CD4-positive, CD25-positive, alpha-beta regulatory T cell (primary cell): ENCODE data around the gene RAB3C. TPM values are rescaled to one million over a fixed set of nuclear protein-coding genes. Genes with fewer than 3 reads are reported as not detected.
"Not testable (repeated sequence)": the region's sequence is repeated elsewhere in the genome, so short reads cannot be mapped to it uniquely, and the experiment has no call there.

Experiments used
- ATAC-seq, 2 donors: fragments of 150-1000 bp; cut with Tn5 transposase; one replicate each; pipeline ENCODE4 v1.10.0; 2021; ENCODE audit warnings: low read depth in 2 of 2, moderate number of reproducible peaks in 2 of 2, moderate library complexity in 1 of 2
- DNase-seq, 3 donors: peaks; one replicate each; pipeline versions ENCODE4 v3.0.0 to v3.0.0-alpha.2; 2012 to 2022; ENCODE audit warnings: mixed read lengths in 1 of 3
- H3K27ac ChIP-seq: one replicate; pipeline ENCODE4 v1.7.0; 2013; ENCODE audit warnings: mild to moderate bottlenecking, low read length; ENCODE audit not compliant: insufficient read depth, poor library complexity, severe bottlenecking
- H3K27me3 ChIP-seq: one replicate; pipeline ENCODE4 v1.7.0; 2013; ENCODE audit warnings: low read length; ENCODE audit not compliant: control insufficient read depth, insufficient read depth
- H3K36me3 ChIP-seq: one replicate; pipeline ENCODE4 v1.7.0; 2013; ENCODE audit warnings: mild to moderate bottlenecking, low read length, moderate library complexity; ENCODE audit not compliant: control insufficient read depth, insufficient read depth
- H3K4me1 ChIP-seq: 2 replicates; pipeline ENCODE4 v1.7.0; 2013; ENCODE audit warnings: mild to moderate bottlenecking, low read length; ENCODE audit not compliant: insufficient read depth, control insufficient read depth, poor library complexity, severe bottlenecking
- H3K4me3 ChIP-seq: one replicate; pipeline ENCODE4 v1.7.0; 2013; ENCODE audit warnings: low read depth, mild to moderate bottlenecking, low read length, moderate library complexity
- H3K9me3 ChIP-seq, 2 experiments: 1 replicate in 1 of 2; 2 replicates in 1 of 2; pipeline ENCODE4 v1.7.0; 2013; ENCODE audit warnings: low read length in 2 of 2, mild to moderate bottlenecking in 1 of 2, moderate library complexity in 1 of 2; ENCODE audit not compliant: control insufficient read depth in 2 of 2
- H3K27ac Mint-ChIP-seq, 3 donors: one replicate each; pipeline ENCODE4 v1.8.0; 2020 to 2022; ENCODE audit warnings: mild to moderate bottlenecking in 3 of 3, mixed read lengths in 3 of 3, moderate library complexity in 2 of 3
- H3K27me3 Mint-ChIP-seq: one replicate; pipeline ENCODE4 v1.8.0; 2022; ENCODE audit warnings: mild to moderate bottlenecking, mixed read lengths
- H3K36me3 Mint-ChIP-seq: one replicate; pipeline ENCODE4 v1.8.0; 2020; ENCODE audit warnings: mixed read lengths
- H3K4me1 Mint-ChIP-seq, 4 donors: one replicate each; pipeline ENCODE4 v1.8.0; 2020 to 2022; ENCODE audit warnings: mixed read lengths in 4 of 4, mild to moderate bottlenecking in 1 of 4
- H3K4me3 Mint-ChIP-seq, 4 donors: one replicate each; pipeline ENCODE4 v1.8.0; 2020 to 2022; ENCODE audit warnings: mild to moderate bottlenecking in 4 of 4, mixed read lengths in 4 of 4, moderate library complexity in 3 of 4
- H3K9me3 Mint-ChIP-seq, 7 donors: one replicate each; pipeline ENCODE4 v1.8.0; 2020 to 2022; ENCODE audit warnings: mixed read lengths in 7 of 7, mild to moderate bottlenecking in 3 of 7, moderate library complexity in 2 of 7
- polyA plus RNA-seq, 4 donors: library from polyadenylated mRNA; unstranded; fragments of 300-500 nt; fragmentation: Illumina TruSeq; gene quantifications; one replicate each; pipeline ENCODE4 v1.2.3, GENCODE V29; 2021
- total RNA-seq: library from RNA; stranded (reverse); gene quantifications from one replicate; pipeline ENCODE4 v1.2.3, GENCODE V29; 2022

Gene RAB3C
- total and polyA plus RNA-seq, 5 donors from 2014 or later, result not detected

GRCh38 chr5:58681943-58682342, 99.1 kb downstream of the RAB3C start:
- H3K9me3 ChIP-seq, result no peaks in the 10 kb centered on the region
- no peaks in the 10 kb centered on the region for H3K36me3 Mint-ChIP-seq
- no peaks in the 10 kb centered on the region for H3K27me3 ChIP-seq
- ATAC-seq (no peak), DNase-seq (no peak)
- H3K36me3 ChIP-seq, result no peaks in the 10 kb centered on the region
- H3K27me3 Mint-ChIP-seq, result no peaks in the 10 kb centered on the region
- H3K4me1 Mint-ChIP-seq, result no peaks in the 10 kb centered on the region
- H3K27ac Mint-ChIP-seq, result no peak overlapping the region
- H3K4me1 ChIP-seq, result no peaks in the 10 kb centered on the region
- peaks cover 0 to 2% (median 0%) of the 10 kb centered on the region in 7 donors for H3K9me3 Mint-ChIP-seq
- H3K4me3 ChIP-seq, result no peak overlapping the region
- no peak overlapping the region for H3K4me3 Mint-ChIP-seq
- no peak overlapping the region for H3K27ac ChIP-seq

GRCh38 chr5:58683567-58683966, 100.7 kb downstream of the RAB3C start:
- no peaks in the 10 kb centered on the region for H3K27me3 ChIP-seq
- H3K27ac ChIP-seq, result no peak overlapping the region
- Mint-ChIP-seq H3K9me3 (peaks cover 0 to 2% (median 0%) of the 10 kb centered on the region in 7 donors), H3K27ac (no peak overlapping the region), H3K36me3 (no peaks in the 10 kb centered on the region), H3K4me3 (no peak overlapping the region), H3K27me3 (no peaks in the 10 kb centered on the region), H3K4me1 (no peaks in the 10 kb centered on the region)
- no peak for ATAC-seq
- DNase-seq, result no peak
- no peaks in the 10 kb centered on the region for H3K36me3 ChIP-seq
- H3K4me3 ChIP-seq, result no peak overlapping the region
- no peaks in the 10 kb centered on the region for H3K9me3 ChIP-seq
- no peaks in the 10 kb centered on the region for H3K4me1 ChIP-seq

- H3K27me3 ChIP-seq, result no peaks in the 10 kb centered on the region
- Mint-ChIP-seq H3K4me3 (no peak overlapping the region), H3K27me3 (no peaks in the 10 kb centered on the region), H3K9me3 (no peaks in the 10 kb centered on the region), H3K36me3 (no peaks in the 10 kb centered on the region), H3K27ac (no peak overlapping the region), H3K4me1 (no peaks in the 10 kb centered on the region)
- no peak overlapping the region for H3K27ac ChIP-seq
- no peaks in the 10 kb centered on the region for H3K4me1 ChIP-seq
- H3K9me3 ChIP-seq, result no peaks in the 10 kb centered on the region
- no peak for DNase-seq
- no peak for ATAC-seq
- no peak overlapping the region for H3K4me3 ChIP-seq
- no peaks in the 10 kb centered on the region for H3K36me3 ChIP-seq
These were observed 104.2 kb downstream of the RAB3C start for GRCh38 chr5:58687079-58687478.

- Histone ChIP-seq H3K27me3 (no peaks in the 10 kb centered on the region), H3K36me3 (no peaks in the 10 kb centered on the region), H3K9me3 (no peaks in the 10 kb centered on the region), H3K4me1 (no peaks in the 10 kb centered on the region), H3K27ac (no peak overlapping the region), H3K4me3 (no peak overlapping the region)
- DNase-seq, result no peak
- H3K27ac Mint-ChIP-seq, result no peak overlapping the region
- H3K4me3 Mint-ChIP-seq, result no peak overlapping the region
- no peaks in the 10 kb centered on the region for H3K36me3 Mint-ChIP-seq
- ATAC-seq, result no peak
- H3K9me3 Mint-ChIP-seq, result no peaks in the 10 kb centered on the region
- H3K27me3 Mint-ChIP-seq, result no peaks in the 10 kb centered on the region
- no peaks in the 10 kb centered on the region for H3K4me1 Mint-ChIP-seq
These were observed 104.7 kb downstream of the RAB3C start for GRCh38 chr5:58687595-58687994.

GRCh38 chr5:58699088-58699761, 116.3 kb downstream of the RAB3C start:
- not testable (repeated sequence) for H3K4me3 ChIP-seq, DNase-seq, H3K27ac Mint-ChIP-seq, H3K36me3 ChIP-seq, H3K36me3 Mint-ChIP-seq, H3K27ac ChIP-seq, ATAC-seq, H3K4me1 ChIP-seq, H3K4me3 Mint-ChIP-seq, H3K27me3 Mint-ChIP-seq, H3K4me1 Mint-ChIP-seq, H3K9me3 ChIP-seq, H3K27me3 ChIP-seq
- H3K9me3 Mint-ChIP-seq, result peaks cover 5 to 15% (median 11%) of the 10 kb centered on the region in 7 donors

- no peak overlapping the region for H3K27ac ChIP-seq
- Mint-ChIP-seq H3K9me3 (peaks cover 4 to 14% (median 11%) of the 10 kb centered on the region in 7 donors), H3K4me1 (no peaks in the 10 kb centered on the region), H3K36me3 (no peaks in the 10 kb centered on the region), H3K27ac (no peak overlapping the region), H3K4me3 (no peak overlapping the region), H3K27me3 (no peaks in the 10 kb centered on the region)
- H3K9me3 ChIP-seq, result no peaks in the 10 kb centered on the region
- no peaks in the 10 kb centered on the region for H3K4me1 ChIP-seq
- H3K4me3 ChIP-seq, result no peak overlapping the region
- no peaks in the 10 kb centered on the region for H3K36me3 ChIP-seq
- no peaks in the 10 kb centered on the region for H3K27me3 ChIP-seq
- no peak for DNase-seq
- ATAC-seq, result no peak
These were observed 116.9 kb downstream of the RAB3C start for GRCh38 chr5:58699762-58700118.

GRCh38 chr5:58703925-58704555, 121.2 kb downstream of the RAB3C start:
- Histone ChIP-seq H3K36me3 (no peaks in the 10 kb centered on the region), H3K4me1 (no peaks in the 10 kb centered on the region), H3K27me3 (no peaks in the 10 kb centered on the region), H3K9me3 (no peaks in the 10 kb centered on the region), H3K27ac (no peak overlapping the region), H3K4me3 (no peak overlapping the region)
- peaks cover 0 to 4% (median 0%) of the 10 kb centered on the region in 7 donors for H3K9me3 Mint-ChIP-seq
- H3K4me3 Mint-ChIP-seq, result no peak overlapping the region
- no peaks in the 10 kb centered on the region for H3K36me3 Mint-ChIP-seq
- ATAC-seq (no peak), DNase-seq (no peak)
- H3K4me1 Mint-ChIP-seq, result no peaks in the 10 kb centered on the region
- peaks cover 4% of the 10 kb centered on the region for H3K27me3 Mint-ChIP-seq
- H3K27ac Mint-ChIP-seq, result no peak overlapping the region

GRCh38 chr5:58706736-58707135, 123.9 kb downstream of the RAB3C start:
- Mint-ChIP-seq H3K27ac (no peak overlapping the region), H3K9me3 (peaks cover 0 to 10% (median 1%) of the 10 kb centered on the region in 7 donors), H3K4me3 (no peak overlapping the region), H3K27me3 (peaks cover 4% of the 10 kb centered on the region), H3K36me3 (no peaks in the 10 kb centered on the region), H3K4me1 (no peaks in the 10 kb centered on the region)
- no peaks in the 10 kb centered on the region for H3K9me3 ChIP-seq
- no peaks in the 10 kb centered on the region for H3K4me1 ChIP-seq
- H3K27me3 ChIP-seq, result no peaks in the 10 kb centered on the region
- no peaks in the 10 kb centered on the region for H3K36me3 ChIP-seq
- H3K27ac ChIP-seq, result no peak overlapping the region
- no peak for ATAC-seq
- DNase-seq, result no peak
- H3K4me3 ChIP-seq, result no peak overlapping the region
